ENCODE measurements around the gene HSPA12B. TPM values are rescaled to one million over a fixed set of nuclear protein-coding genes. Genes with fewer than 3 reads are reported as not detected.
A peak's percentile ranks its signal among the peaks of the same experiment; 100 is the strongest.

HSPA12B gene
- total RNA-seq, 6 donors from 2014 or later, result 18.4 to 53.7 (median 21.5) TPM

GRCh38 chr20:3712279-3712873, 20.1 kb upstream of the HSPA12B start, which contains the start of gene SIGLEC1:
Gene SIGLEC1, minus strand, starts transcription at chr20:3712600. Its CDS starts 5,472 bp downstream, at chr20:3707128.
- no peak for TF ChIP-seq CTCF (IDR thresholded peaks at IDR 0.05)
- TF ChIP-seq POLR2A (IDR thresholded peaks at IDR 0.05), result peak in 1 of 4 donors; percentile 48
- TF ChIP-seq EP300 (IDR thresholded peaks at IDR 0.05), result no peak
- peak in 1 of 2 donors; percentile 22 for TF ChIP-seq POLR2AphosphoS5 (IDR thresholded peaks at IDR 0.05)
- H3K9me3 ChIP-seq, result no peaks in the 10 kb centered on the region
- no peaks in the 10 kb centered on the region for H3K27me3 ChIP-seq
- peak within 1 kb of the TSS in 3 of 4 donors; percentile 8 to 29 (median 18) for H3K4me3 ChIP-seq
- no peaks in the 10 kb centered on the region for H3K36me3 ChIP-seq
- H3K4me1 ChIP-seq, result peaks cover 8 to 23% (median 14%) of the 10 kb centered on the region in 4 donors
- ATAC-seq (ENCODE audit: low FRiP score in 2 of 2) (peak; percentile 56 to 77), DNase-seq (peak in 1 of 2 donors; percentile 83)
- WGBS, 2 donors, result 66 to 82% methylated on average over 12 to 15 of the region's 15 CpGs
- peak within 1 kb of the TSS in 1 of 4 donors; percentile 6 for H3K27ac ChIP-seq

DNA sequence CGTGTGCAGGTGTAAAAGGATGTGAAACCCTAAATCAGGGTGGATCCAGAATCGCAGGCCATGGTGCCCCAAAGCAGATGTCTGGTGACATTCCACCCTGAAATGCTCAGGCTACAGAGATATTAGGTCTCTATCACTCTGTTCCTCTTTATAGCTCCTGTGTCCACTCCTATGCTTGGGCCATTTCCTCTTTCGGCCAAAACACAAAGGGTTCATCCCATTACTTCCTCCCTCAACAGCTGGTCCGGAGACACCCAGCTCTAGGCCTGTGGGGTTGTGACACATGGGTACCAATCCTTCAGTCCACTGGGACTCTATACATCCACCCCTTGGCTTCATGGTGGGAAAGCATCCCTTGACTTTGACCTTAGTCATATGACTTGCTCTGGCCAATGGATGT, 18.4 kb upstream of the HSPA12B start:
- WGBS, 2 donors, result 49 to 86% methylated on average over 3 to 4 of the region's 4 CpGs
- DNase-seq (peak in 1 of 2 donors; percentile 50), ATAC-seq (ENCODE audit: low FRiP score in 2 of 2) (peak; percentile 3 to 74)
- Histone ChIP-seq H3K9me3 (no peaks in the 10 kb centered on the region), H3K4me3 (no peak overlapping the region), H3K27ac (no peak overlapping the region), H3K36me3 (no peaks in the 10 kb centered on the region), H3K4me1 (peaks cover 8 to 23% (median 14%) of the 10 kb centered on the region in 4 donors), H3K27me3 (no peaks in the 10 kb centered on the region)
- TF ChIP-seq POLR2AphosphoS5 (IDR thresholded peaks at IDR 0.05) (no peak), POLR2A (IDR thresholded peaks at IDR 0.05) (no peak), EP300 (IDR thresholded peaks at IDR 0.05) (no peak), CTCF (IDR thresholded peaks at IDR 0.05) (no peak)

GRCh38 chr20:3716195-3716834, 16.2 kb upstream of the HSPA12B start:
- peaks cover 0 to 11% (median 1%) of the 10 kb centered on the region in 4 donors for H3K4me1 ChIP-seq
- 76 to 77% methylated on average over 4 of the region's 4 CpGs for WGBS, 2 donors
- no peaks in the 10 kb centered on the region for H3K9me3 ChIP-seq
- H3K36me3 ChIP-seq, result no peaks in the 10 kb centered on the region
- TF ChIP-seq EP300 (IDR thresholded peaks at IDR 0.05) (no peak), POLR2A (IDR thresholded peaks at IDR 0.05) (no peak), CTCF (IDR thresholded peaks at IDR 0.05) (peak; percentile 39 to 70 (median 66))
- no peaks in the 10 kb centered on the region for H3K27me3 ChIP-seq
- DNase-seq (no peak), ATAC-seq (ENCODE audit: low FRiP score in 2 of 2) (peak in 1 of 2 donors; percentile 58)
- H3K27ac ChIP-seq, result no peak overlapping the region
- no peak overlapping the region for H3K4me3 ChIP-seq

- H3K4me1 ChIP-seq, result no peaks in the 10 kb centered on the region
- no peaks in the 10 kb centered on the region for H3K36me3 ChIP-seq
- DNase-seq (no peak), ATAC-seq (ENCODE audit: low FRiP score in 2 of 2) (no peak)
- H3K27ac ChIP-seq, result no peak overlapping the region
- H3K9me3 ChIP-seq, result no peaks in the 10 kb centered on the region
- no peaks in the 10 kb centered on the region for H3K27me3 ChIP-seq
- 84 to 87% methylated on average over 4 of the region's 4 CpGs for WGBS, 2 donors
- H3K4me3 ChIP-seq, result no peak overlapping the region
- TF ChIP-seq CTCF (IDR thresholded peaks at IDR 0.05), result no peak
- no peak for TF ChIP-seq EP300 (IDR thresholded peaks at IDR 0.05)
- no peak for TF ChIP-seq POLR2A (IDR thresholded peaks at IDR 0.05)
- no peak for TF ChIP-seq POLR2AphosphoS5 (IDR thresholded peaks at IDR 0.05)
Observed at GRCh38 chr20:3719046-3719445, 13.4 kb upstream of the HSPA12B start.

Measured in upper lobe of left lung (tissue), 6 donors.